ENCODE measurements around the gene HAGH.
A peak's percentile ranks its signal among the peaks of the same experiment; 100 is the strongest.

The HAGH gene

DNA sequence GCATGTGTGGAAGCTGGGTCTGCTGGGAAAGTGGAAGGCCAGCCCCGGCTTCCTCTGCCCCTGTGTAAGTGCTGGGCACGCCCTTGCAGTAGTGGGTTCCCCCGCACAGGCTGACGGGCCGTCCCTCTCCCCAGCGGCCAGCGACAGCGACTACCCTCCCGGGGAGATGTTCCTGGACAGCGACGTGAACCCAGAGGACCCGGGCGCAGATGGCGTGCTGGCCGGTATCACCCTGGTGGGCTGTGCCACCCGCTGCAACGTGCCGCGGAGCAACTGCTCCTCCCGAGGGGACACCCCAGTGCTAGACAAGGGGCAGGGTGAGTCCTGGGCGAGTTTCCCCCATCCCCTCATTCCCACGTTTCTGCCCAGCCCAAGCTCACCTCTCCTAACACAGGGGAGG, 60.8 kb downstream of the HAGH start:
- H3K4me3 ChIP-seq (ENCODE audit: low read depth, low read length): no peak overlapping the region
- TF ChIP-seq, protein P1, sequence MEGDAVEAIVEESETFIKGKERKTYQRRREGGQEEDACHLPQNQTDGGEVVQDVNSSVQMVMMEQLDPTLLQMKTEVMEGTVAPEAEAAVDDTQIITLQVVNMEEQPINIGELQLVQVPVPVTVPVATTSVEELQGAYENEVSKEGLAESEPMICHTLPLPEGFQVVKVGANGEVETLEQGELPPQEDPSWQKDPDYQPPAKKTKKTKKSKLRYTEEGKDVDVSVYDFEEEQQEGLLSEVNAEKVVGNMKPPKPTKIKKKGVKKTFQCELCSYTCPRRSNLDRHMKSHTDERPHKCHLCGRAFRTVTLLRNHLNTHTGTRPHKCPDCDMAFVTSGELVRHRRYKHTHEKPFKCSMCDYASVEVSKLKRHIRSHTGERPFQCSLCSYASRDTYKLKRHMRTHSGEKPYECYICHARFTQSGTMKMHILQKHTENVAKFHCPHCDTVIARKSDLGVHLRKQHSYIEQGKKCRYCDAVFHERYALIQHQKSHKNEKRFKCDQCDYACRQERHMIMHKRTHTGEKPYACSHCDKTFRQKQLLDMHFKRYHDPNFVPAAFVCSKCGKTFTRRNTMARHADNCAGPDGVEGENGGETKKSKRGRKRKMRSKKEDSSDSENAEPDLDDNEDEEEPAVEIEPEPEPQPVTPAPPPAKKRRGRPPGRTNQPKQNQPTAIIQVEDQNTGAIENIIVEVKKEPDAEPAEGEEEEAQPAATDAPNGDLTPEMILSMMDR (IDR thresholded peaks at IDR 0.05; ENCODE audit: borderline replicate concordance, insufficient read depth, low read depth, low read length): no peak

DNA sequence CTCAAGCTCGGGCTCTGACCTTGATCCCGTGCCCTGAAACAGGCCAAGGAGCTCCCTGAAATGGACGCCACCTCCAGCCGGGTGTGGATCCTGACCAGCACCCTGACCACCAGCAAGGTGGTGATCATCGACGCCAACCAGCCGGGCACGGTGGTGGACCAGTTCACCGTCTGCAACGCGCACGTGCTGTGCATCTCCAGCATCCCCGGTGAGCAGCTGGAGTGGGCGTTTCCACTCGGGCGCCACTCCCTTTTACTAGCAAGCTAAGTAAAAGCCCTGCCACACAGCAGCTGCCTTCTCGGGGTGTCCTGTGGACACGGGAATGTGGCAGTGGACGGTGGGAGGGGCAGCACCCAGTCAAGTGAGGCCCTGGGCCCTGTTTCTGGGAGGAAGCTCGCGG, 61.7 kb downstream of the HAGH start:
- H3K4me3 ChIP-seq (ENCODE audit: low read depth, low read length): no peak overlapping the region
- TF ChIP-seq, protein P1 (IDR thresholded peaks at IDR 0.05; ENCODE audit: borderline replicate concordance, insufficient read depth, low read depth, low read length): no peak

DNA sequence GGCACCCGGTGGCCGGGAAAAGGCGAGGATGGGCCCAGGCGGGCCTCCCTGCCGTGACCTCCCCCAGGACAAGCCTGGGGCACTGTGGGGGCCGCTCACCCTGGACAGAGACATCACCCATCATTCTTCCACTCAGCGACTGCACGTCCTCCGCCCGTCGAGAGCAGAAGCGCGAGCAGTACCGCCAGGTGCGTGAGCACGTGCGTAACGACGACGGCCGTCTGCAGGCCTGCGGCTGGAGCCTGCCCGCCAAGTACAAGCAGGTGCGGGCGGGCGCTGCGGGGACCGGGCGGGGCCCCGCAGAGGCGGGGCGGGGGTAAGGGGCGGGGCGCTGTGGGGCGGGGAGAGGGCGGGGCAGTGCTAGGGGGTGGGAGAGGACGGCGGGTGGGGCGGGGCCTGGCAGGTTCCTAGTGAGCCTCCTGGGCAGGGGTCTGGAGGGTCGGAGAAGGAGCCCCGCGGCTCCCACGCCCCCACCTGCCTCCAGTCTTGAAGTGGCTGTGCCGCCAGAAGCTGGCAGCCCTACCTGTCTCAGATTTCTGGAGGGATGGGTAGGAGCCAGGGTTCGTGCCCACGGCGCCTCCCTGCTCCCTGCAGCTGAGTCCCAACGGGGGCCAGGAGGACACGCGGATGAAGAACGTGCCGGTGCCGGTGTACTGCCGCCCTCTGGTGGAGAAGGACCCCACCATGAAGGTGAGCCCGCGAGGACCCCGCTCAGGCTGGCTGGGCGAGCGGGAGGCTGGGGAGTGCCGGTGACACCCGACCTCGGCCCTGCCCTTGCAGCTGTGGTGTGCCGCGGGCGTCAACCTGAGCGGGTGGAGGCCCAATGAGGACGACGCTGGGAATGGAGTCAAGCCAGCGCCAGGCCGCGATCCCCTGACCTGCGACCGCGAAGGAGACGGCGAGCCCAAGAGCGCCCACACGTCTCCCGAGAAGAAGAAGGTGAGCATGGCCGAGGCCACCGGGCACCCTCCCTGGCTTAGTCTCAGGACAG, 62.8 kb downstream of the HAGH start:
- H3K4me3 ChIP-seq (ENCODE audit: low read depth, low read length): no peak overlapping the region
- TF ChIP-seq, protein P1 (IDR thresholded peaks at IDR 0.05; ENCODE audit: borderline replicate concordance, insufficient read depth, low read depth, low read length): 0 out of 2 replicates have a peak, but pooled peaks have one; percentile 12

DNA sequence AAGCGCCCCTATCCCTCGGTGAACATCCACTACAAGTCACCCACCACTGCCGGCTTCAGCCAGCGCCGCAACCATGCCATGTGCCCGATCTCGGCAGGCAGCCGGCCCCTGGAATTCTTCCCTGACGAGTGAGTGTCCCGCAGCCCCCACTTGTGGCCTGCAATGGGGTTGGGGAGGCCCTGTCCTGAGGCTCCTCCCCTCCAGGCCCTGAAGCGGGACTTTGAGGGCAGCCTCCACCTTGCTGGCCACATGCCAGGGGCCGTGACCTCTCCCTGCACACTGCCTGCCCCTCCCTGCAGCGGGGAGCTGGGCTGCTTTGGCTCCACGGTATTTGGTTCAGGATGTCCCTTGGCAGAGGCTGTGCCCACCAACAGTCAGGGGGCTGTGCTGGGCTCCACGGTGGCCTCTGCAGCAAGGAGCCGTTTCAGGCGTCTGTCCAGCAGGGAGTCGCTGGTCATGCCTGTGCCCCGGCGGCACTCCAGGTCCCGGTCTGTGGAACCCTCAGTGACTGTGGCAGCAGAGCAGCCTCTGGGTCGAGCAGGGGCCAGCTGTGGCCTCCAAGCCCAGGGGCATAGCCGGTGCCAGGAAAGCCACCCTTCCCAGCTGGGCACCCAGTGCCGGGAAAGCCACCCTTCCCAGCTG, 63.6 kb downstream of the HAGH start:
- TF ChIP-seq, protein P1 (IDR thresholded peaks at IDR 0.05; ENCODE audit: borderline replicate concordance, insufficient read depth, low read depth, low read length): no peak
- H3K4me3 ChIP-seq (ENCODE audit: low read depth, low read length): no peak overlapping the region

DNA sequence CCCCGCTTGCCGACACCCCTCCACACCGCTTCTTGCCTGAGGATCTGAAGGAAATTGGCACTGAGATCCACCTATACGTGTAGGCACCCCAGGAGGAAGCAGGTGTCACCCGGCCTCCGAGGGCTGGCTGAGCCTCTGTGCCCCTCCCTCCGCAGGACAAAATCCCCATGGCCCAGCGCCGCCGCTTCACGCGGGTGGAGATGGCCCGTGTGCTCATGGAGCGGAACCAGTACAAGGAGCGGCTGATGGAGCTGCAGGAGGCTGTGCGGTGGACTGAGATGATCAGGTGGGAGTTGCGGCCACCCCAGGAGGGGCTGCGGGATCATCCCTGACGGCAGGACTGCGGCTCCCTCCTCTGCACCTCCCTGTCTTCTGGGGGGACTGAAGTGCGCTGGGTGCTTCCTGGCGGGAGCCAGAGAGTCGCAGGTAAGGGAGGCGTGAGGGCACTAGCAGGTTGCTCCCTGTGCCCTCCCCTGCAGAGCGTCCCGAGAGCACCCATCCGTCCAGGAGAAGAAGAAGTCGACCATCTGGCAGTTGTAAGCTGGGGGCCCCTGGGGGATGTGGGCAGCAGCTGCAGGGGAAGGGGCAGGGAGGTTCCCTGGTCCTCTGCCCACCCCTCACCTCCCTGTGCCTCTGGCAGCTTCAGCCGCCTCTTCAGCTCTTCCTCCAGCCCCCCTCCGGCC, 64.3 kb downstream of the HAGH start:
- TF ChIP-seq, protein P1 (IDR thresholded peaks at IDR 0.05; ENCODE audit: borderline replicate concordance, insufficient read depth, low read depth, low read length): no peak
- H3K4me3 ChIP-seq (ENCODE audit: low read depth, low read length): no peak overlapping the region

DNA sequence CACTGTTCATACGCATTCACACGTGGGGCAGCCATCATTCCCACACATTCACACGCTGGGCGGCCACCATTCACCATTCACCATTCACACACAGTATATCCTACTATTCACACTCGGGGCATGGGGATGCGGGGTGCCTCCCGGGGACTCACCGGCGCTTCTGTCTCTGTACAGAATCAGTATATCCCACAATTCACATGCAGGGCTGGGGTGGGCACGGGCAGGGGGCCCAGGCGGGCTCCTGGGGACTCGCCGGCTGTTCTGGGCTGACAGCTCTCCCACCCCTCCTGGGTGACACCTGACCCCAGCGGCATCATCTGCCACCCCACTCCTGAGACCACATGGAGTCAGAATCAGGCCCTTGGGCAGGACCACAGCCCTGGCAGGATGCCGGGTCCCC, 64.9 kb downstream of the HAGH start:
- TF ChIP-seq, protein P1 (IDR thresholded peaks at IDR 0.05; ENCODE audit: borderline replicate concordance, insufficient read depth, low read depth, low read length): no peak
- no peak overlapping the region for H3K4me3 ChIP-seq (ENCODE audit: low read depth, low read length)

Data from GM12875 (cell line).